ENCODE results near the gene ARIH2. TPM values are rescaled to one million over a fixed set of nuclear protein-coding genes. Genes with fewer than 3 reads are reported as not detected.

The ARIH2 gene
- total RNA-seq: 119 and 124 TPM in 2 replicates

- H3K27me3 ChIP-seq (ENCODE audit: control insufficient read depth, insufficient read depth, low read length): no peaks in the 10 kb centered on the region
- no peak for FAIRE-seq
- H3K36me3 ChIP-seq (ENCODE audit: control insufficient read depth, insufficient read depth, low read length): no peaks in the 10 kb centered on the region
- DNase-seq (ENCODE audit: low read depth): peak; percentile 79
- TF ChIP-seq CTCF (IDR thresholded peaks at IDR 0.05; ENCODE audit: insufficient read depth, low read length, severe bottlenecking): no peak
- H3K4me3 ChIP-seq (ENCODE audit: low read depth, low read length): peak within 1 kb of the TSS; percentile 83
These were observed at the start of gene ARIH2 for GRCh38 chr3:48918388-48919214. TSS of gene ARIH2 (plus strand) at chr3:48918842. CDS start at chr3:48927559, 8,717 bp downstream.

GRCh38 chr3:48877671-48878070, 41.0 kb upstream of the ARIH2 start:
- Histone ChIP-seq H3K4me3 (ENCODE audit: low read depth, low read length) (no peak overlapping the region), H3K36me3 (ENCODE audit: control insufficient read depth, insufficient read depth, low read length) (no peaks in the 10 kb centered on the region), H3K27me3 (ENCODE audit: control insufficient read depth, insufficient read depth, low read length) (no peaks in the 10 kb centered on the region)
- peak; percentile 11 for DNase-seq (ENCODE audit: low read depth)
- no peak for FAIRE-seq
- TF ChIP-seq CTCF (IDR thresholded peaks at IDR 0.05; ENCODE audit: insufficient read depth, low read length, severe bottlenecking): no peak

GRCh38 chr3:48879307-48879993, 39.2 kb upstream of the ARIH2 start:
- no peaks in the 10 kb centered on the region for H3K36me3 ChIP-seq (ENCODE audit: control insufficient read depth, insufficient read depth, low read length)
- DNase-seq (ENCODE audit: low read depth): no peak
- TF ChIP-seq CTCF (IDR thresholded peaks at IDR 0.05; ENCODE audit: insufficient read depth, low read length, severe bottlenecking): no peak
- no peak overlapping the region for H3K4me3 ChIP-seq (ENCODE audit: low read depth, low read length)
- H3K27me3 ChIP-seq (ENCODE audit: control insufficient read depth, insufficient read depth, low read length): no peaks in the 10 kb centered on the region
- FAIRE-seq: peak; percentile 58

GRCh38 chr3:48879994-48880377, 38.7 kb upstream of the ARIH2 start:
- H3K36me3 ChIP-seq (ENCODE audit: control insufficient read depth, insufficient read depth, low read length): no peaks in the 10 kb centered on the region
- H3K4me3 ChIP-seq (ENCODE audit: low read depth, low read length): no peak overlapping the region
- FAIRE-seq: no peak
- H3K27me3 ChIP-seq (ENCODE audit: control insufficient read depth, insufficient read depth, low read length): no peaks in the 10 kb centered on the region
- TF ChIP-seq CTCF (IDR thresholded peaks at IDR 0.05; ENCODE audit: insufficient read depth, low read length, severe bottlenecking): no peak
- DNase-seq (ENCODE audit: low read depth): no peak

- Histone ChIP-seq H3K36me3 (ENCODE audit: control insufficient read depth, insufficient read depth, low read length) (no peaks in the 10 kb centered on the region), H3K27me3 (ENCODE audit: control insufficient read depth, insufficient read depth, low read length) (no peaks in the 10 kb centered on the region), H3K4me3 (ENCODE audit: low read depth, low read length) (no peak overlapping the region)
- FAIRE-seq (no peak), DNase-seq (ENCODE audit: low read depth) (no peak)
- no peak for TF ChIP-seq CTCF (IDR thresholded peaks at IDR 0.05; ENCODE audit: insufficient read depth, low read length, severe bottlenecking)
These were observed 37.6 kb upstream of the ARIH2 start for GRCh38 chr3:48881006-48881405.
